ENCODE results near the gene SLC37A1.

SLC37A1 gene

GRCh38 chr21:42558846-42559245 lies 45.2 kb downstream of the SLC37A1 start:
- no peak for DNase-seq (ENCODE audit: low read depth in 2 of 3, low spot score in 2 of 3)

GRCh38 chr21:42559326-42559725 lies 45.7 kb downstream of the SLC37A1 start:
- DNase-seq (ENCODE audit: low read depth in 2 of 3, low spot score in 2 of 3): no peak

DNA sequence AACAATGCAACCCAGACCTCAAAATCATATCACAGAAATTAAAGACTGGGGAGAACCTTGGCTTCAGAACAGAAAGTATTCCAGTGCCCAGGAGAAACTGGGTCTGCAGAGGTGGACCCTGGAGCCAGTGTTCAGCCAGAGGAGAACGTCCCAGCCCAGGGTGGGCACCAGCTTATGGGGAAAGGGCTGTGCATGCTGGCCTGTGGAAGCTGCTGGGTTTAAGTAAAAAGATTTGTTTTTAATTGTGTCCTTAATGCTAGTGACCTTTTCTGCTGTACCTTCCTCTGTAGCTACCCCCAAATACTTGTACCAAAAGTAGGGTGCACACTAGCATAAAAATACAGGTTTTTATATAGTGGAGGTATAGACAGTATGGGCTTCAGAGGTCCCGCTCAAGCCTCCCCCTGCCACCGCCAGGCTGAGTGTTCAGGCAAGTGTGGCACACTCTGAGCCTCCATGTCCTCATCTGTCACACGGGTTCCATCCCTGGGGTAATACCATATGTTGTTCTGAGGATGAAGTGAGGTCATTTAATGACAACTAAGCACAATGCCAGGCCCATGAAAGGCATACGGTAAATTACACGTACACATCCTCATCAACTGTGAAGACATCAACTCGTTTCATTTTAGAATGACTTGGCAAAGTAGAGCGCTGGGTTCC lies 47.0 kb downstream of the SLC37A1 start:
- DNase-seq (ENCODE audit: low read depth in 2 of 3, low spot score in 2 of 3): no peak

DNA sequence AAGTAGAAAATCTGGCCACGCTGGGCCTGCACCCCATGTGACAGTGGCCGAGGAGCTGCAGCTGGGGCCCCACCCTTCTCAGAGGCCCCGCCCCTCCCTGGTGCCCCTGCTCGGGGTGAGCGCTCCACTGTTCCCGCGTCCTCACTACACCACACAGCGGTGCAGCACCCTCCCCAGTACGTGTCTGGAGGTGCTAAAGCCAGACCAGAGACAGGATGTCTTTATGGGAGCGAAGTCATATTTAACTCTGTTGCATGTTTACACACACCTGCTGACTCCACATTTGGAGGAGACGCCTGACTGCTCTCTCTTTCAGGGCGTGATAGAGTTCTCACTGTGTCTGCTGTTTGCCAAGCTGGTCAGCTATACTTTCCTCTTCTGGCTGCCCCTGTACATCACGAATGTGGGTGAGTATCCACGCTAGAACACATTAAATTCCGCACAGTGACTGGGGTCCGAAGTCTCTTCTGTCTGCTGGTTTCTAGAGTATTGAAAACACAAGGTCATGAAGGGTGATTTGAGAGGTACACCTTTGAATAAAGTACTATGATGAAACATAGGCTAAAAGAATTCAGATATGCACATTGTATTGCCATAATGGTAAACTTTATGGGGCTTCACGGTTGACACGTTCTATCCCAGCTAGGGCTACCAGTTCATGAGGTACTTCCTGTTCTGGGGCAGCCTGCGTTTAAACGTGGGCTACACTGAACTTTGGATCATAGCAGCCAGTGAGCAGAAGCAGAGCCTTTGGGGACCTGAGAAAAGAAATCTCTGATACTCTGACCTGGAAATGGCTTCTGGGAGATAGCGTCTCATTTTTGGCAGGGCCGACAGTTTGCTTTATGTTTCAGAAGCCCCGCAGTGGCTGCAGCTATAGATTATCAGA lies 48.4 kb downstream of the SLC37A1 start:
- no peak for DNase-seq (ENCODE audit: low read depth in 2 of 3, low spot score in 2 of 3)

DNA sequence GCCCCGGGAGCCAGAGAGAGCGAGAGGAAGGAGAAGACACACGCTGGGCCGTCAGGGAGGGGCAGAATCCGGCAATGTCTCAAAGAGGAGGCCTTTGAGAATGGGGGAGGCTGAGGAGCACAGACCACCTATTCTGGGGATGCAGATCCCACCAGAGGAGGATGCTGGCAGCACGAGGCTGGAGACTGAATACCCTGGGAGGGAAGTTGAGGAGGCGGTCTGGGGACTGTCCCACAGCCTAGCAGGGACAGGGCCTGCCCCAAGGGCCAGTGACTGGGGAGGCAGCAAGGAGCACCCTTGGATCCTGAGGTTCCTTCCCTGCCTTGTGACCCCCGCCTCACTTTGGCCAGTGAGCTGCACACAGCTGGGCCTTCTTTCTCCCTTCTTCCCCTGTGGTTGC lies 49.2 kb downstream of the SLC37A1 start:
- no peak for DNase-seq (ENCODE audit: low read depth in 2 of 3, low spot score in 2 of 3)

DNA sequence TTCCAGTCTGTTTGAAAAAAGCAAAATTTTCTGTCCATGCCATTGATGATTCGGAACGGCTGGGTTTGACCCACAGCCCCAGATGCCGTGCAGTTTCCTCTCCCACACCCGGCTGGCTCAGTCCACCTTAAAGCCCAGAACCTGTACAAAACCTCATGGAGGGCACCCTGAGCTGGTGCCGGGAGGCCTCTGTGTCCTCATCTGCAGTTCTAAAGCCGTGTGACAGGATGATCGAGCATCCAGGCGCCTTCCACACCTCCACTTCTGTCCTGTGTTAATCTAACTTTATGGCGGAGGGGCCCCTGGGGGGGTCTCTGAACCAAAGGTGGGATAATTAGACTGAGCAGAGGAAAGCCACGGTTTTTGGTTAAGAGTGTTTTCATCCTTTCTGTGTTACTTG lies 49.6 kb downstream of the SLC37A1 start:
- no peak for DNase-seq (ENCODE audit: low read depth in 2 of 3, low spot score in 2 of 3)

DNA sequence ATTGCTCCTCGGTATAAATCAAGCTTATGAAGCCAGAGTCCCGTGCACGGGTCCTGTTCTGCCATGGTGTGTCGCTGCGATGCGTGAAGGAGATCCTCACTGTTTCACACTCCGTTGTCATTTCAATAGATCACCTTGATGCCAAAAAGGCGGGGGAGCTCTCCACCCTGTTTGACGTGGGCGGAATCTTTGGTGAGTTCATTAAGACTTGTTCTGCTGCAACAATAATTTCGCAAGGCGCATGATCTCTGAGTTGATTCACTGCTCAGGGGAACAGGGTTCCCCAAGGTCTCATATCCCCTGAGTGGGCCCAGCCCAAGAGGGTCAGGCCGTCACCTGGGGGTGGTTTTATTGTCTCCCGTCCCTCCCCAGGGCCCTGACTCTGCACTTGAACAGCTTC lies 50.0 kb downstream of the SLC37A1 start:
- DNase-seq (ENCODE audit: low read depth in 2 of 3, low spot score in 2 of 3): no peak

GRCh38 chr21:42564561-42564971 lies 50.9 kb downstream of the SLC37A1 start:
- DNase-seq (ENCODE audit: low read depth in 2 of 3, low spot score in 2 of 3): no peak

GRCh38 chr21:42565206-42565810 lies 51.7 kb downstream of the SLC37A1 start:
- DNase-seq (ENCODE audit: low read depth in 2 of 3, low spot score in 2 of 3): no peak

DNA sequence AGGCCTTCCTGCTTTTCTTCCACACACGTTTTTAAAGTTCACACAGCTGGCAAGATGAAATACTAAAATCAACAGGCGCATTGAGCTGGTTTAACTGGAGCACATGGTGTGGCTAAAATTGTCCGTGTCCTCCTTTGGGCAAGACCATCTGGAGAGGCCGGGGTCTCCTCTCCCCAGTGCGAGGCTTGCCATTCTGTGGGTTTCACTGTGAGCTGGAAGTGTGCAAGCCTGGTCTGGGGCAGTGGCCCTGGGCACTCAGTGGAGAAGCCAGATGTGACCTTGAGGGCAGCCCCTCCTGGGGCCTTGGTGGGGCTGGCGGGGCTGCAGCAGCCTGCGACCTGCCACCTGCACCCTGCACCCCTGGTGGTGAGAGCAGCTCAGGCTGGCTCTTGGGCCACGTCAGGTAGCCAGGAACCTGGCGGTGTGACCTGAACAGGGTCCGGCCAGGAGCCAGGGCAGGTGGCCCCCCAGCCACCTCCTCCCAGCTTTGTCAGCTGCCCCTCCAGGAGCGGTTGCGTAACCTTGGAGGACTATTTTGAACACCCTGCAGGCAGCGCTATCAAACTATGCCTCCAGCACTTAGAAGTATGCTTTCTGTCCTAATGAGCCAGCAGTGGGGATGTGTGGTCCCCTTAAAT lies 52.4 kb downstream of the SLC37A1 start:
- DNase-seq (ENCODE audit: low read depth in 2 of 3, low spot score in 2 of 3): no peak

DNA sequence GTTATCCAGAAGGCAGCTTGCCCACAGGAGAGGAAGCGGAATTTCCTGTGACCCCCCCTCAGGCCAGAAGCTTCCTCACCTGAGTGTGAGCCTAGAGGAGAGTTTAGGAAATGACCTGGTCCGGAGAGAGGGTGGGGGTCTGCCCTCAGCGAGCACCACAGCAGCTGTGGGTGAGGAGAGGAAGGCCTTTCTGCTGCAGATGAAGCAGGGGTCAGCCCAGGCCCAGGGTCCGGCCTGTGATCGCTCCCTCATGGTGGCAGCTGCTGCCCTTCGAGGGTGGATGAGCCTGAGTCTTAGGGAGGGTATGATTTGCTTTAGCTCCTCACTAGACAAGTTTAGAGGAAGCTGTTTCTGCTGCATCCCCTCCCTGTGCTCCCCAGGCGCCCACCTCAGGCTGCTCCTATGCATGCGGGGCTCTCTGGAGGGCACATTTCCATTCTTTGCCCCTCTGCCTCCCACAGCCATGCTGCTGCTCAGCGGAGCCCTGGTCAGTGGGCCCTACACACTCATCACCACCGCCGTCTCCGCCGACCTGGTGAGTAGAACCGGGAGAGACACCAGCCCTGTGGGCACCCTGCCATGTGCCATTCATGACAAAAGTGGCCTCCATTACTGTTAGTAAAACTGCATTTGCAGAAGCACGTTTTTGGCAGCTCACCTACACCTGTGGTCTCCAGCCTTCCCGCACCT lies 53.0 kb downstream of the SLC37A1 start:
- no peak for DNase-seq (ENCODE audit: low read depth in 2 of 3, low spot score in 2 of 3)

DNA sequence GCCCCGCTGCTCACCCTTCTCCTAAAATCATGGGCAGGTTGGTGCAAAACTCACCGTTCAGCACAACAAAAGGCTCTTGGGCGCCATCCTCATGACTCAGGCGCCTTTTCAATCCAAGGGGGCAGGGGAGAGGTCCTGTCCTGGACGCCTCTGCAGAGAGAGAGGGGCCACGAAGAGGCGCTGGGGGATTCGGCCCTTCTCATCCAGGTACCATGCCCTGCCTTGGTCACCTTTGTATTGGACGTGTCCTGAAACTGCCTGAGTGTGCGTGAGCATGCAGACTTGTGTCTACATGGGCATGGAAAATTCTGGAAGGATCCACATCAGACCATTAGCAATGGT lies 53.5 kb downstream of the SLC37A1 start:
- no peak for DNase-seq (ENCODE audit: low read depth in 2 of 3, low spot score in 2 of 3)

- DNase-seq (ENCODE audit: low read depth in 2 of 3, low spot score in 2 of 3): no peak
Observed at GRCh38 chr21:42567861-42568260, 54.2 kb downstream of the SLC37A1 start.

- DNase-seq (ENCODE audit: low read depth in 2 of 3, low spot score in 2 of 3): no peak
Observed at GRCh38 chr21:42568376-42568775, 54.7 kb downstream of the SLC37A1 start.

GRCh38 chr21:42568866-42569731 lies 55.4 kb downstream of the SLC37A1 start:
- no peak for DNase-seq (ENCODE audit: low read depth in 2 of 3, low spot score in 2 of 3)

GRCh38 chr21:42569732-42570301 lies 56.2 kb downstream of the SLC37A1 start:
- DNase-seq (ENCODE audit: low read depth in 2 of 3, low spot score in 2 of 3): no peak

- DNase-seq (ENCODE audit: low read depth in 2 of 3, low spot score in 2 of 3): no peak
Observed at GRCh38 chr21:42570362-42570761, 56.7 kb downstream of the SLC37A1 start.

GRCh38 chr21:42570841-42571387 lies 57.3 kb downstream of the SLC37A1 start:
- DNase-seq (ENCODE audit: low read depth in 2 of 3, low spot score in 2 of 3): no peak

- DNase-seq (ENCODE audit: low read depth in 2 of 3, low spot score in 2 of 3): no peak
Observed at GRCh38 chr21:42571391-42572150, 57.9 kb downstream of the SLC37A1 start.
